Cardiac muscle cell (in vitro differentiated cells and primary cell): ENCODE results near the gene POU3F1. TPM values are rescaled to one million over a fixed set of nuclear protein-coding genes. Genes with fewer than 3 reads are reported as not detected.
"Not testable (repeated sequence)": the region's sequence is repeated elsewhere in the genome, so short reads cannot be mapped to it uniquely, and the experiment has no call there.

Experiments
- DNase-seq, 2 donors: peaks; one replicate each; pipeline versions ENCODE4 v3.0.0 to v3.0.0-alpha.2; 2010 to 2017; ENCODE audit warnings: low read depth in 1 of 2, low spot score in 1 of 2
- H3K27ac ChIP-seq: fragments of 200-600 bp; sonication (generic); 2 replicates; pipeline ENCODE4 v1.5.1; 2016
- H3K27me3 ChIP-seq: fragments of 200-600 bp; sonication (generic); 2 replicates; pipeline ENCODE4 v1.6.0; 2016; ENCODE audit warnings: control low read depth
- H3K36me3 ChIP-seq: fragments of 200-600 bp; sonication (generic); 2 replicates; pipeline ENCODE4 v1.5.1; 2016; ENCODE audit warnings: control low read depth
- H3K4me1 ChIP-seq: fragments of 200-600 bp; sonication (generic); 2 replicates; pipeline ENCODE4 v1.8.1; 2017; ENCODE audit warnings: low read depth, mild to moderate bottlenecking, mixed run types
- H3K4me3 ChIP-seq: fragments of 200-600 bp; sonication (generic); 2 replicates; pipeline ENCODE4 v1.5.1; 2016; ENCODE audit warnings: mild to moderate bottlenecking
- H3K9me3 ChIP-seq: fragments of 200-600 bp; sonication (generic); 2 replicates; pipeline ENCODE4 v1.5.1; 2017; ENCODE audit warnings: low read depth, mild to moderate bottlenecking, control low read depth
- CTCF ChIP-seq: IDR thresholded peaks from 2 replicates; pipeline ENCODE4 v1.5.1; 2012; ENCODE audit warnings: low read depth, mild to moderate bottlenecking, low read length
- polyA plus RNA-seq: library from polyadenylated mRNA; unstranded; fragments of >200 nt; fragmentation: Nextera tagmentation; extraction: Ambion mirVana; gene quantifications from 2 replicates; pipeline ENCODE4 v1.2.1, GENCODE V29; 2016
- total RNA-seq: library from RNA; depleted of rRNA; stranded (reverse); fragments of >200 nt; gene quantifications from 2 replicates; pipeline ENCODE4 v1.2.3, GENCODE V29; 2016

POU3F1 gene
- total and polyA plus RNA-seq, 2 experiments from 2014 or later: 0.07 to 0.30 TPM

GRCh38 chr1:38039331-38040088 is 7.1 kb downstream of the POU3F1 start:
- Histone ChIP-seq H3K36me3 (no peaks in the 10 kb centered on the region), H3K9me3 (no peaks in the 10 kb centered on the region), H3K4me3 (no peak overlapping the region), H3K27ac (no peak overlapping the region), H3K4me1 (no peaks in the 10 kb centered on the region), H3K27me3 (peaks cover 31% of the 10 kb centered on the region)
- TF ChIP-seq CTCF: no peak
- DNase-seq: no peak

- peak in 1 of 2 donors; percentile 24 for DNase-seq
- H3K36me3 ChIP-seq: no peaks in the 10 kb centered on the region
- H3K4me3 ChIP-seq: no peak overlapping the region
- no peaks in the 10 kb centered on the region for H3K4me1 ChIP-seq
- H3K9me3 ChIP-seq: no peaks in the 10 kb centered on the region
- no peak for TF ChIP-seq CTCF
- H3K27me3 ChIP-seq: peaks cover 24% of the 10 kb centered on the region
- H3K27ac ChIP-seq: no peak overlapping the region
Observed at GRCh38 chr1:38038861-38039260, 7.7 kb downstream of the POU3F1 start.

- TF ChIP-seq CTCF: peak; percentile 49
- DNase-seq: peak in 1 of 2 donors; percentile 75
Observed at GRCh38 chr1:38037221-38037939, 9.2 kb downstream of the POU3F1 start.

GRCh38 chr1:38034871-38035270 is 11.7 kb downstream of the POU3F1 start:
- peaks cover 10% of the 10 kb centered on the region for H3K4me1 ChIP-seq

More at GRCh38 chr1:38037221-38037939, 9.2 kb downstream of the POU3F1 start:
- Histone ChIP-seq H3K27ac (no peak overlapping the region), H3K9me3 (no peaks in the 10 kb centered on the region), H3K27me3 (peaks cover 10% of the 10 kb centered on the region), H3K36me3 (no peaks in the 10 kb centered on the region), H3K4me3 (no peak overlapping the region), H3K4me1 (no peaks in the 10 kb centered on the region)

GRCh38 chr1:38032992-38033391 is 13.6 kb downstream of the POU3F1 start:
- H3K27ac ChIP-seq, H3K36me3 ChIP-seq, H3K4me3 ChIP-seq, H3K9me3 ChIP-seq, DNase-seq, H3K27me3 ChIP-seq: not testable (repeated sequence)
- H3K4me1 ChIP-seq: peaks cover 28% of the 10 kb centered on the region

More at GRCh38 chr1:38034871-38035270, 11.7 kb downstream of the POU3F1 start:
- H3K27me3 ChIP-seq: no peaks in the 10 kb centered on the region
- no peaks in the 10 kb centered on the region for H3K36me3 ChIP-seq
- H3K4me3 ChIP-seq: no peak overlapping the region
- no peak for TF ChIP-seq CTCF
- H3K27ac ChIP-seq: no peak overlapping the region
- H3K9me3 ChIP-seq: no peaks in the 10 kb centered on the region
- DNase-seq: no peak

GRCh38 chr1:38031513-38031866 is 15.1 kb downstream of the POU3F1 start:
- no peak overlapping the region for H3K4me3 ChIP-seq
- H3K9me3 ChIP-seq: no peaks in the 10 kb centered on the region
- no peak overlapping the region for H3K27ac ChIP-seq
- peaks cover 28% of the 10 kb centered on the region for H3K4me1 ChIP-seq
- DNase-seq: no peak
- no peak for TF ChIP-seq CTCF
- H3K27me3 ChIP-seq: no peaks in the 10 kb centered on the region
- H3K36me3 ChIP-seq: no peaks in the 10 kb centered on the region
